ENCODE measurements around the gene AMIGO2.

DNA sequence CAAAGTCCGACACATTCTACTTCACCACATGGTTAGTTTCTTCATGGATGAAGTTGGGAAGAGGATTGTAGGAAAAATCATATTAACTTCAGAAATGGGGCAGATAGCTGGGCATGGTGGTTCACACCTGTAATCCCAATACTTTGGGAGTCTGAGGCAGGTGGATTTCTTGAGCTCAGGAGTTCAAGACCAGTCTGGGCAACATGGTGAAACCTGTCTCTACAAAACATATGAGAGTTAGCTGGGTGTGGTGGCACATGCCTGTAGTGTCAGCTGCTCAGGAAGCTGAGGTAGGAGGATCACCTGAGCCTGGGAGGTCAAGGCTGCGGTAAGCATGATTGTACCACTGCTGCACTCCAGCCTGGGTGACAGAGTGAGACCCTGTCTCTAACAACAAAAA, 49.9 kb downstream of the AMIGO2 start:
- TF ChIP-seq CTCF (IDR thresholded peaks at IDR 0.05) = no peak
- no peak for TF ChIP-seq POLR2A (IDR thresholded peaks at IDR 0.05)
